GM21529 (cell line): ENCODE measurements around the gene TMEM62.

ENCODE experiments used
- ATAC-seq: cut with Tn5 transposase; IDR thresholded peaks from one replicate; pipeline ENCODE4 v1.9.1; 2021; ENCODE audit not compliant: unreplicated experiment

TMEM62 gene

GRCh38 chr15:43133430-43134156 lies at the start of gene TMEM62:
TSS of gene TMEM62 (plus strand) at chr15:43133586. CDS start at chr15:43133803, 217 bp downstream.
- peak; percentile 94 for ATAC-seq

DNA sequence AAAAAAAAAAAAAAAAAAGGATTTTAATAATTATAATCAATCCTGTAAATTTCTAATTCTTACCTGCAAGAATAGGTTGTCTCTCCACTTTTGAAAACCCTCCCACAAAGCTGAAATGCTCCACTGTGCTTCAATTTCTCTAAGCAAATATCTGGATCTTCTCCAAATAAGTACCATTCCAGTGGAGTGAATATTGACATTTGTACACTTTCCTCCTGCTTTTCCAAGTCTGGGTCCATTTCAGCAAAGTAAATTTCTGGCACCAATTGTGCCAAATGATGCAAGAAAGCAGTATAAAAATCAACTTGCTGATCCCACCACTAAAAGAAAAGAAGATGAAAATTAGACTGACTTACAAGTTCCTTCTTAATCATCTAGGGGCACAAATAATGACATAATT lies 47.5 kb upstream of the TMEM62 start:
- ATAC-seq: no peak

GRCh38 chr15:43086551-43086950 lies 46.8 kb upstream of the TMEM62 start:
- no peak for ATAC-seq

DNA sequence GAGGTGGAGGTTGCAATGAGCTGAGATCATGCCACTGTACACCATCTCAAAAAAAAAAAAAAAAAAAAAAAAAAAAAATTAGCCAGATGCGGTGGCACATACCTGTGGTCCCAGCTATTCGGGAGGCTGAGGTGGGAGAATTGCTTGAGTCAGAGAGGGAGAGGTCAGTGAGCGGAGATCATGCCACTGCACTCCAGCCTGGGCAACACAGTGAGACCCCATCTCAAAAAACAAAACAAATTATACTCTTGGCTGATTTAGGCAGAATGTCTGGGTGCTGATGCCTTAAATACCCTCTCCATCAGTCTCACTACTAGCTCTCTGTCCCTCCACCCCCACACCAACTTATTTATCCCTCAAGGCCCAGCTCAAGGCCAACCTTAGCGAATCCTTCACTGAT lies 41.5 kb upstream of the TMEM62 start:
- no peak for ATAC-seq

DNA sequence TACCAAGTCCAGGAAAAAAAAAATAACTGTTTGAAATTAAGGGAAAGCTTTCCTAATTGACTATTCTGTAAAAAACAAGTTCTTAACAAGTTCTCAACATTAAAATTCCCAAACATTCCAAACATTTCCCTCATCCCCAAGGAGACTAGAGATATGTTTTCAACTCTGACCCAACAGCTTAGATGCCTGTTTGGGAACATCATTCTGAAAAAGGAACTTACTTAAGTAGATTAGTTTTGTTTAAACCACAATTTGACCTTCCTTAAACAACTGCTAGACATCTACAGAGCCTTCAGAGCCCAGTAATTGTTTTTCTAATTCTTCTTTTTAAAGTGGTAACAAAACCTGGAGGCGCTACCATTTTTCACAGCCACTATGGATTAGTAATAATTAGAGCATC lies 40.4 kb upstream of the TMEM62 start:
- ATAC-seq: no peak

- ATAC-seq: no peak
Observed at GRCh38 chr15:43094416-43095030, 38.9 kb upstream of the TMEM62 start.

- ATAC-seq: no peak
Observed at GRCh38 chr15:43095243-43095642, 38.1 kb upstream of the TMEM62 start.

DNA sequence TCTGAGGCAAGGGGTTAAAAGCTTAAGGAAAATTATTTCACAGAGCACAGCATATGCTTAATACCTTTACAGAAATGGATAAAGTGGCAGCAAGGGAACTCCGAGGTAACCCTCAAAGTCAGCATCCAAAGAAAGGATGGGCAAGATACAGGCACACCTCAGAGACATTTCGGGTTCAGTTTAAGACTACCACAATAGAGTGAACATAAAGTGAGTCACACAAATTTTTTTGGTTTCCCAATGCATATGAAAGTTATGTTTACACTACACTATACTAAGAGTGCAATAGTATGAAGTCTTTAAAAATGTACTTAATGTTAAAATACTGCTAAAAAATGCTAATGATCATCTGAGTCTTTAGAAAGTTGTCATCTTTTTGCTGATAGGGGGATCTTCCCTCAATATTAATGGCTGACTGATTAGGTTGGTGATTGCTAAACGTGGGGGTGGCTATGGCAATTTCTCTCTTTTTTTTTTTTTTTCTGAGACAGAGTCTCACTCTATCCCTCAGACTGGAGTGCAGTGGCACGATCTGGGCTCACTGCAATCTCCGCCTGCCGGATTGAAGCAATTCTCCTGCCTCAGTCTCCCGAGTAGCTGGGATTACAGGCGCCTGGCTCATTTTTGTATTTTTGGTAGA lies 37.6 kb upstream of the TMEM62 start:
- ATAC-seq: no peak

GRCh38 chr15:43096411-43096810 lies 37.0 kb upstream of the TMEM62 start:
- no peak for ATAC-seq

DNA sequence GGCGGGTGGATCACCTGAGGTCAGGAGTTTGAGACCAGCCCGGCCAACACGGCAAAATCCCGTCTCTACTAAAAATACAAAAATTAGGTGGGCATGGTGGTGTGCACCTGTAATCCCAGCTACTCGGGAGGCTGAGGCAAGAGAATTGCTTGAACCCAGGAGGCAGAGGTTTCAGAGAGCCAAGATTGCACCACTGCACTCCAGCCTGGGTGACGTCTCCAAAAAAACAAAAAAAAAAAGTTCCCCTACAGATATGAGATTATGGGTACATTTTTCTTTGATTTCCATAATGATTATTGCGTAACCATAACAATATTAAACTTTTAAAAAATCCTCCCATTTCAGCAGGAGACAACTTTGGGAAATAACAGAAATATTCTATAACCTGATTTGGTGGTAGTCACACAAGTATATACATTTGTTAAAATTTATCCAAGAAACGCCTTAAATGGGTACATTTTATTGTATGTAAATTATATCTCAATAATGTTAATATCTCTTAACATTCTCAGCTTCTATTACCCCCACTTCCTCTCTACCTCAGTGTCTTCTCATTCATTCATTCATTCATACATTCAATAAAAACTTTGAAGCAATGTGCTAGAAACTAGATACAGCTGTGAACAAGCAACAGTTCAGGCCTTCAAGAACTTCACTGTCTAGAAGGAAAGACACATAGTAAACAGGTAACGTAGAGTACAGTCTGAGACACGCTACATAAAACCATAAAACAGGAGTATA lies 34.1 kb upstream of the TMEM62 start:
- no peak for ATAC-seq

DNA sequence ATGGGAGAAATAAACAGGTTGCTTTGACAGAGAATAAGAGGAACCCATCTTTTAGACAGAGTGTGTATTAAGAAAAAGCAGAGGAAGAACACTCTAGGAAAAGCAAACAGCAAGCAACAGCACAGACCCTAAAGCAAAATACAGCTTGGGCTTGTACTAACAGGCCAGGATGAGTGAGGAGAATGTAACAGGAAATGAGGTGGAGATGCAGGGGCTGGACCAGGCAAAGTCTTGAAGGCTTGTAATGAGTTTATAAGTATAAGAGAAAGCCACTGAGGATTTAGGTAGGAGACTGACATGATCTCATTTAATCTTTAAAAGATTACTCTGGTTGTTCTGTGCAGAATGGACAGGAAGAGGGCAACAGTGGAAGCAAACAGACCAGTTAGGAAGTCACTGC lies 32.4 kb upstream of the TMEM62 start:
- no peak for ATAC-seq

DNA sequence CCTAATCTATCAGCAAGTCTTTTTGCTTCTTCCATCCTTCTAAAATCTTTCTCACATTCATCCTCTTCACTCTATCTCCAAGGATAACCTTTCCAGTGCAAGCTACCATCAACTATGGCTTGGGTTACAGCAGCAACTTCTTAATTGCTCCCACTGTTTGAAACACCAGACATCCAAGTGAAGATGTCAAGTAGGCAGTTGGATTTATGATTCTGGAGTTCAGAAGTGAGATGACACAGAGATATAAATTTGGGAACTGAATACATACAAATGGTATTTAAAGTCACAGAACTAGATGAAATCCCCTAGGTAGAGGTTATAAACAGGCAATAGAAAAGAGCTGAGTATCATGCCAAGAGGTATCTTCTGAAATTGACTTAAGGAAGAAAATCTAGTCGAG lies 31.2 kb upstream of the TMEM62 start:
- no peak for ATAC-seq

- ATAC-seq: no peak
Observed at GRCh38 chr15:43103907-43104306, 29.5 kb upstream of the TMEM62 start.

DNA sequence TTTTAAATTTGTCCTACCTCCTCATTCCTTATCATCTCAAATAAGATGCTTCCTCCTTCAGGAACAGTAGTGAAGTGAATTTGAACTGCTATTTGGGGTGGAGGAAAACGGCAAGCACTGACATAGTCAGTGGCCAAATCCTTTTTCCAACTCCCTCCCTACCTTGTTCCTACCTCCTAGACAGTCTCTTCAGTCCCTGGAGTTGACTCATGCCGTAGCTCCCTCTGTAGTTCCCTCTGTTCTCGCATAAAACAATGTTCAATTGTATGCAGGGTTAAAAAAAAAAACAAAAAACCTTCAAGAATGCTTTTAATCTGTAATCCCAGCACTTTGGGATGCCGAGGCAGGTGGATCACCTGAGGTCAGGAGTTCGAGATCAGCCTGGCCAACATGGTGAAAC lies 29.0 kb upstream of the TMEM62 start:
- no peak for ATAC-seq

DNA sequence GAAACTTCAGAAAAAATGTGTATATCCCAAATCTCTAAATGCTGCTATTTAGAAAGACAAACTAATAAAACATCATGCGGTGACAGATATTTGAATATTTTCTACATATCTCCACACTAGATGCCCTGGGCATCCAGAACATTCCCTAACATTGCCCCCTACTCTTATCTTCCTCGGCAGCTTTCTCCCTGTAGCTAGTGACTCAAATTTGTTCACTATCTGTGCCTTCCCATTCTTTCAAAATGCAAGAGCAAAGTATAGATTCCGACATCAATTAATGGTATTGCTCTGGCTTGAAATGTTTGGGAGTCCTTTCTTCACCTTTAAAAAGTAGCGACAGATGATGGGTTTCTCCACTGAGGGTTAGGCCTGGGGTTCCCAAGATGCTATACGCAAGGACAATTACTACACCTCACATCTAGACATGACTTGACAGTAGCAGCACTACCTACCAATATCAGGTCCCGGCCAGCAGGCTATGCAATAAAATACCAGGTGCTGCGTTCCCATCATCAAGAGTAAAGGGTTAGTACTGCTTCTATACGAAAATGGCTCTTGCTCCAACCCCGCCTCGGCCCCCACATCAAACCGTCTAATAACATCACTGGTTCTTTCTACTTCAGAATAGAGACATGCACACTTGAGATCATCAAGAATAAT lies 28.2 kb upstream of the TMEM62 start:
- ATAC-seq: peak; percentile 16

DNA sequence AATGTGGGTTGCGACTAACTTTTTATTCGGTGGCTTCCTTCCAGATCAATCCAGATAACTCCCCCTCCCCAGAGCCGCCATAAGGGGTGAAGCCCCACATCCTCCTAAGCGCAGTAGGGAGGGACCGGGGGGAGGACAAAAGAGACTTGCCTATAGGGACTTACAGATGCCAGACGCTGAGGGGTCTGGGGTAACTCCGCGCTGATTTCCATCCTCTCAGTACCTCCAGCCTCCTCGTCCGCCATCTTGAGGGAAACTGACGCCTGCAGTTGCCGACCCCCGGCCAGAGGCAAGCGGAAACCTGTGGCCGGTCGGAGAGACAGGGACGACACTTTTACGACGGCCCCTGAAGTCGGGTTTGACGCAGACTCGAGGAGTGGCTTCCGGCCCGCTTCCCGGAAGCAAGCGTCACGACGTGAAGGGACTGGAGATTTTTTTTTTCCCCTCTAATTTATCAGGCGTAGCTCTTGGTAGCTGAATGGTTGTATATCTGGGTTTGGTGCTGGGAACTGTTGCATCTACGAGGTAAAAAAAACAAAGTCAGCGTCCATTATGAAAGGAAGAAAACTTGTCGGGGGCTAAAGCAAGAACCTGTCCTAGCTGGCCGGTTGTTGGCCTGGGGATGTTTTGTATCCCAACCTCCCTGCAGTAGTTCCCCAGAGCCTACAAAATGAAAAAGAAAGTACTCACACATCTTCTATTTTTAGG lies 27.5 kb upstream of the TMEM62 start, which contains the start of gene UBR1:
Gene UBR1, minus strand, starts transcription at position 261 of the 708 bp plus-strand sequence. Its CDS starts 16 bp downstream, at position 245.
- peak; percentile 92 for ATAC-seq

DNA sequence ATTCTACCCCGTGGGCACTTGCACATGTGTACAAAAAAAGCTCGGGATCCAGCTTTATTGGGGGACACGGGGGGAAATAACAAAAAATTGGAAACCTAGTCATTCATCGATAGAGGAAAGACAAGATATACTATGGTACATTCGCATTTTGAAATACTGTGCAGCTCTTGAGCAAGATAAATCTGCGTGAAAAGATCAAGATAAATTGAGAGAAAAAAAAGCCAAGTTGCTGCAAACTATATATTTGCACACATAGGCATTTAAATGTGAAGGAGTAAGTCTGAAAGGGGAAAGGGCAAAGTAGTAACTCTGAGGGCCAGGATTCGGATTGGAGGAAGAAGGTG lies 26.9 kb upstream of the TMEM62 start:
- no peak for ATAC-seq

DNA sequence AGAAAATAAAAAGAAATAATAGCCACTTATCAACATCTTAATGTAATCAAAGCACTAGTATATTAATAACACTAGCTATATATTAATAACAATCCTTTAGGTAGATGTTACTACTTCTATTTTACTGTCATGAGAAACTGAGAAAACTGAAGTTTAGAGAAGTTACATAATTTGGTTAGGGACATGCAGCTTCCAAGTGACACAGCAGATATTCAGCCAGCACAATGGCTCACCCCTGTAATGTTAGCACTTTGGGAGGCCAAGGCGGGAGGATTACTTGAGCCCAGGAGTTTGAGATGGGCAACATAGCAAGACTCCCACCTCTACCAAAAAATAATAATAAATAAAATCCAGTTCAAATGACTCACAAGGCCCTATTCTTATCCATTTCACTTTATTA lies 25.6 kb upstream of the TMEM62 start:
- no peak for ATAC-seq

DNA sequence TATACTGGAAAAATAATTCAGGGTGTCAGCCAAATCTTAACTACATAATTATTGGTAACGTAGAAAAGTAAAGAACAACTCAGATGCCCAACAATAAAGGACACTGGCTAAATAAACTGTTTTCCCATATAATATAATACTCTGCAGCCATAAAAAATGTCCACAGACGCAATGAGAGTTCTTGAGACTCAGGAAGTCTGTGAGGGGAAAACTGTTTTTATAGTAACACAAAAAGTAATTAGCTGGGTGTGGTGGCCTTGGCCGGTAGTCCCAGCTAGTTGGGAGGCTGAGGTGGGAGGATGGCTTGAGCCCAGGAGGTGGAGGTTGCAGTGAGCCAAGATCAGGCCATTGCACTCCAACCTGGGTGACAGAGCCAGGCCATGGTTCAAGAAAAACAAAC lies 22.0 kb upstream of the TMEM62 start:
- no peak for ATAC-seq

- no peak for ATAC-seq
Observed at GRCh38 chr15:43118286-43118685, 15.1 kb upstream of the TMEM62 start.
